Left renal cortex interstitium (tissue), 4 donors: ENCODE data around the gene ATP6V1F. TPM values are rescaled to one million over a fixed set of nuclear protein-coding genes. Genes with fewer than 3 reads are reported as not detected.

Experiments used
- DNase-seq, 4 donors: peaks; one replicate each; pipeline ENCODE4 v3.0.0-alpha.2; 2013; ENCODE audit warnings: low read depth in 4 of 4, low spot score in 2 of 4, missing footprints in 1 of 4
- polyA plus RNA-seq, 4 donors: library from polyadenylated mRNA; unstranded; fragments of 120-200 nt; gene quantifications; one replicate each; pipeline ENCODE4 v1.2.1, GENCODE V29; 2013; ENCODE audit not compliant: insufficient read length in 4 of 4

The ATP6V1F gene
- polyA plus RNA-seq, 4 donors: 228 to 254 (median 236) TPM

- no peak for DNase-seq
Observed at GRCh38 chr7:128880791-128881457, 18.3 kb downstream of the ATP6V1F start.

DNA sequence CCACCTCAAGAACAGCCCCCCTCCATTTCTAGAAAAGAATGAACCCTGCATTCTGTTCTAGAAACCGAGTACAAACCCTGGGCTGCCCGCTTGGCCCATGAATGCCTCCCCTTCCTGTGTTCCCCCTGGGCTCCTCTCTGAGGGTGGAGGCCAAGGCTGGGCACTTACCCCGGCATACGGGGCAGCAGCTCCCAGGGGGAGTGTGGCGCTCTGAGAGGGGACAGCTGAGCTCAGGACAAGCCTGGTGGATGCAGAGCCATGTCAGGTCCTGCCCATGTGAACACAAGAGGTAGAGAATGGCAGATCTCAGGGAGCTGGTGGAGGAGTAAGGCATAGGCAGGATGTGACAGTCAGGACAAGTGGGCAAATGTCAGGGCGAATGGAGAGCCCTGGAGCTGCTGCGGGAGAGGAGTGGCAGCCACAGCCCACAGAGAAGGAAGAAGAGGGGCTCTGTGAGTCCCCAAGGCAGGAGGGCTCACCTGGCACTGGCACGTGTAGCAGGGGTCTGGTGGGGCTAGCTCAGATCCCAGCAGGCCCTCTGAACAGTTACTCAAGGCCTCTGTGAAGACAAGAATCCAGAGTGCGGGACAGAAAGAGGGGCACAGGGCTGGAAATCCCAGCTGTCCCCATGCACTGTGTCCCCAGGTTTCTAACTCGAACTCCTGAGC lies 18.9 kb downstream of the ATP6V1F start:
- DNase-seq: no peak

DNA sequence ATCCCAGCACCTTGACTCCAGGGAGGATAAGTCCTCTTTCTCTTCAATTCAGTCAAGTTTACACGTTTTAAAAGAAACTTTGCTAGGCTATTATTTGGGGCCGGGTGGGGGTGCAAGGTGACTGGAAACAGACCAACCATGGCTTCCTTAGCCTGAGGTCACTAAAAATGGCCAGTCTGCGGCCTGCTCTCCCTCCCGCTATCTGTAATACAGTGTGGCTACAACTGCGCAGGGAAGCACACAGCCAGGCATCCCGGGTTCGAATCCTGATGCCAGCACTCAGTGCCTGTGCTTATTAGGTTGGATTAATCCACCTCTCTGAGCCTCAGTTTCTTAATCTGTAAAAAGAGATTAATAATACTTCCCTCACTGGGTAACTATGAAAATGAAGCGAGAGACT lies 19.5 kb downstream of the ATP6V1F start:
- DNase-seq: no peak

DNA sequence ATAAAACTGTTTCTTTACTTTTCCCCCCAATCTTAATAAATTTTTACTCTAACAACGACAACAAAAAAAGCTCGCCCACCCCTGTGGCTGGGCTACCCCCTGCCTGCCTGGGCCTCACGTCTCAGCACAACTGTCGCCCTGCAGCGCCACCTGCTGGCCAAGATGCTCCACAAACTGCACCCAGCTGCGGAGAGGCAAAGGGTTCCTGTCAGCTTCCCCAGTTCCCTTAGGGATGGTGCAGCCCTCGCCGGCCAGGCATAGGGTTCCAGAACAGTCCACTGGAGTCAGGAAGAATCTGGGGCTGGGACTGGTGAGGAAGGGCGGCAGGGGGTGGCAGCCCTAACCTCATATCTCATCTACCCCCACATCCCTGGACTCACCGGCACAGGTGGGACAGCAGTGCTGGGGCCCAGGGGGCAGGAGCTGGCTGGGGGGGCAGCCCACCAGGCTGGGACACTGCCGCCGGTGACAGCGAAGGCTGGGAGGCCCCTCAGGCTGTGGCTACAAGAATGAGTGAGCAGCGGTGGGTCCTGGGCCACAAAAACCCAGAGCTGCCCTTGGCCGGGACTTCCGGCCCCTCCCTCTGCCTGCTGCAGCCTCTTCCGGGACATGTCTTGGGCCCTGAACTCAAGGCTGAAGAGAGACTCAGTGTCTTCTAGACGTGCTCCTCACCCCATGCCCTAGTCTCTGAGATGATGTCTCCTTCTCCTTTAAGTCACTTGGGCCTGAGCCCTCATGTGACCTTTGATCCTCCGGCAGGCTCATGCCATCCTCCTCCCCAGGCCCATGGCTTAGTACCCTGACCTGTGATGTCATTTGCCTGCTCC lies 21.2 kb downstream of the ATP6V1F start:
- DNase-seq: peak in 1 of 4 donors; percentile 69

GRCh38 chr7:128884561-128885369 lies 22.1 kb downstream of the ATP6V1F start:
- no peak for DNase-seq

DNA sequence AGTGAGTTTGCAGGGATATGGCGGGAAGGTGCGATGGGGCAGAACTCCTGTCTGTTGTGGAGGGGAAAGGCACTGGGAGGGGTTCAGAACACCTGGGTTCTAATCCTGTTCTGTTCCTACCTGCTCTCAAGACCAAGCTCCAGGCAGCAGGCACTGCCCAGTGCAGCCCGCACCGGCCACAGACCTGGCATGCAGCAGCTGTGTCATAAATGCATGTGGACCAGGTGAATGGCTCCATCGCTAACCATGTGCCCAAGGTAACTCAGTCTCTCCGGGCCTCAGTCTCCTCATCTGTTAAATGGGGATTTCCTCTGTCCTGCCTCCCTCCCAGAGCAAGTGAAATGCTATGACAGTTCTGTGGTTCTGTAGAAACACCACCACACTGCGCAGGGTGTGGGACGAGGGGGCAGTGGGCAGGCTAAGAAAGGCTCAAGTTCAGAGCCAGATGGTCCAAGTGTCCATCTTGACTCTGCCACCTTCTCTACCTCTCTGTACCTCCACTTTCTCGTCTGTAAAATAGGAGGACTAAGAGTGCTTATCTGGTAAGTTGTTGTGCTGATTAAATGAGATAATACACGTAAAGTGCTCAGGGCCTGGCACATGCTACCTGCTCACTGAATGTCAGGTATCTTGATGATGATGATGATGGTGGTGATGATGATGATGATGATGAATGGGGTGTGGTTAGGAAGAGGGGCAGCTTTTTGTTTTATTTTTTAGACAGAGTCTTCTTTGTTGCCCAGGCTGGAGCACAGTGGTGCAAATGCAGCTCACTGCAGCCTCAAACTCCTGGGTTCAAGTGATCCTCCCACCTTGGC lies 22.9 kb downstream of the ATP6V1F start:
- no peak for DNase-seq

- DNase-seq: no peak
Observed at GRCh38 chr7:128886391-128887168, 23.9 kb downstream of the ATP6V1F start.

GRCh38 chr7:128887169-128888038 lies 24.7 kb downstream of the ATP6V1F start:
- DNase-seq: no peak

DNA sequence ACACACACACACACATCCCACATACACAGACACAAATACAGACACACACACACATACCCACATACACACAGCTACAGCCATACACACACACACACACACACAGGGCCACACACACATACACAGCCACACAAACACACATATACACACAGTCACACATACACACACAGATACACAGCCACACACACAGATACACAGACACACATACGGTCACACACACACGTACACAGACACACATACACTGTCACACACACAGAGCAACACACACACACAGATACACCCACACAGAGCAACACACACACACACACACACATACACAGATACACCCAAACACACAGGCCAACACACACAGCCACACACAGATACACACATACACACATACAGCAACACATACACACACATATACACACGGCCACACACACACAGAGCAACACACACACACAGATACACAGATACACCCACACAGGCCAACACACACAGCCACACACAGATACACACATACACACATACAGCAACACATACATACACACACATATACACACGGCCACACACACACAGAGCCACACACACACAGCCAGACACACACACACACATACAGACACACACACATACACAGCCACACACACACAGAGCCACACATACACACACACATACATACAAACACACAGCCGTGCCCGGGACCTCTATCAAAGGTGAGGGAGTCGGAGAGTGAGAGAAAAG lies 25.5 kb downstream of the ATP6V1F start:
- no peak for DNase-seq

GRCh38 chr7:128888756-128889095 lies 26.1 kb downstream of the ATP6V1F start:
- DNase-seq: no peak

GRCh38 chr7:128889121-128889520 lies 26.5 kb downstream of the ATP6V1F start:
- DNase-seq: no peak

GRCh38 chr7:128890306-128891109 lies 27.9 kb downstream of the ATP6V1F start:
- no peak for DNase-seq

DNA sequence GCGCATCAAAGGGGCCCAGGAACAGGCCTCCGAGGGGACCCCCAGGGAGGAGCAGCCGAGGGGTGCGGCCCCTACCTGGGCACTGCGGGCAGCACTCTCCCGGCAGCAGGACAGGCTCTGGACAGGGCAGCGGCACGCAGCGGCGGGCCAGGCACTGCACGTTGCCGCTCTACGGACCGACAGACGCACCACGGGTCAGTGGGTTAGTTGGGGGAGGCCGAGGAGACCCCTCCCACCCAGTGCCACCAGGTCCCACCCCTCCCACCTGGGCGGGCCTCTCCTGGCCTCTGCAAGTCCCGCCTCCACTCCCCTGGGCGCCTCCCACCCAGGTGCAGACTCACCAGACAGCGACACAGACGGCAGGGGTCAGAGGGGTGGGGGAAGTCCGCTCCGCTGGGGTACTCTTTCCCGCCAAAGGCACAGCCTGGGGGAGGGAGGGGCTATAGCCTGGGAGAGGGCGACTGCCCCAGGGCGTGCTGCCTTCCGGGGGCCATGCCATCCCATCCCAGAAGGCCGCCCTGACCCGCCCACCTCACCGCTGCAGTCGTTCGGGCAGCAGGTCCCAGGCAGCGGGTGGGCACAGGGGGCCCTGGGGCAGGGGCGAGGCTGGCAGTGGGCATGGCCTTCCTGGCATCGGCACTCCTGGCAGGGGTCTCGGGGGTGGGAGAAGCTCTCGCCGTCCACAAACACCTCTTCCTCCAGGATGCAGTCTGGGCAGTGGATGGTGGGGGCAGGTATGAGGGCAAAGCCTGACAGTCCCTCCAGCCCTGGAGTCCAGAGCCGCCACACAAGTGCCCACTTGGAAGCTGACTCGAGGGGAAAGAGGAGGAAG lies 28.7 kb downstream of the ATP6V1F start:
- no peak for DNase-seq

DNA sequence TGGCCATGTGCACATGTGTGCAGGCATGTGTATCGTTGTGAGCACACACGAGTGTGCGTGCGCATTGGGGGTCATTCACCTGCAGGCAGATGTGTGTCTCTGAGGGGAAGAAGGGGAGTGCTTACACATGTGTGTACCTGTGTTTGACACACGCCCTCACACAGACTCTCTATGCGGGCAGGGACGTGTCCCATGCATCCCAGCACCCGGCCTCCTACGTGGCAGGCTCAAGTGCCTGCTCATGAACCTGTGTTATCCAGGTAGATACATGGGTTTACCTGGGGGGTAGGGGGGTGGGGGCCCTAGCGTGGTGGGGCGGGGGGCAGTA lies 29.2 kb downstream of the ATP6V1F start:
- DNase-seq: no peak

- DNase-seq: no peak
Observed at GRCh38 chr7:128892521-128893250, 30.0 kb downstream of the ATP6V1F start.
